Vagina (tissue), 2 donors: Measurements from ENCODE around the gene ASB7. TPM values are rescaled to one million over a fixed set of nuclear protein-coding genes. Genes with fewer than 3 reads are reported as not detected.

ENCODE experiments used
- DNase-seq, 2 donors: peaks; one replicate each; pipeline ENCODE4 v3.0.0-alpha.2; 2017; ENCODE audit errors: extremely low spot score in 2 of 2
- H3K27ac ChIP-seq: fragments of 200-600 bp; sonication (generic); one replicate; pipeline ENCODE4 v1.5.1; 2019
- H3K27me3 ChIP-seq: fragments of 200-600 bp; sonication (generic); one replicate; pipeline ENCODE4 v1.5.1; 2019
- H3K36me3 ChIP-seq, 2 donors: fragments of 200-600 bp; sonication (generic); one replicate each; pipeline ENCODE4 v1.5.1; 2017 to 2019
- H3K4me1 ChIP-seq: fragments of 200-600 bp; sonication (generic); one replicate; pipeline ENCODE4 v1.5.1; 2019
- H3K4me3 ChIP-seq, 2 donors: fragments of 200-600 bp; sonication (generic); 1 replicate in 1 of 2; 2 replicates in 1 of 2; pipeline ENCODE4 v1.5.1; 2016 to 2019
- H3K9me3 ChIP-seq: fragments of 200-600 bp; sonication (generic); one replicate; pipeline ENCODE4 v1.5.1; 2019
- CTCF ChIP-seq, 3 experiments: fragments of 450-650 bp in 2 of 3; fragments of 200-600 bp in 1 of 3; sonication (generic) in 1 of 3; IDR thresholded peaks; one replicate each; pipeline ENCODE4 v1.5.1; 2017 to 2019; ENCODE audit warnings: antibody characterized with exemption in 3 of 3, mild to moderate bottlenecking in 2 of 3, moderate library complexity in 2 of 3
- POLR2A ChIP-seq, 2 donors: fragments of 450-650 bp; IDR thresholded peaks; one replicate each; pipeline ENCODE4 v1.6.1; 2017; ENCODE audit warnings: antibody characterized with exemption in 2 of 2, mild to moderate bottlenecking in 2 of 2, moderate library complexity in 2 of 2
- POLR2AphosphoS5 ChIP-seq, 2 donors: sonication (generic); formaldehyde crosslinking; IDR thresholded peaks; one replicate each; pipeline ENCODE4 v1.9.0; 2017; ENCODE audit warnings: antibody characterized with exemption in 2 of 2, mild to moderate bottlenecking in 2 of 2, low read depth in 1 of 2; ENCODE audit not compliant: insufficient read depth in 1 of 2
- intact Hi-C: fragments of 100-400 bp; cut with DNase I; formaldehyde crosslinking; loops from one replicate; pipeline ENCODE4 v1.15.1; 2023
- total RNA-seq: library from RNA; depleted of rRNA; stranded (reverse); fragments of >200 nt; gene quantifications from one replicate; pipeline ENCODE4 v1.2.3, GENCODE V29; 2016

The ASB7 gene
- total RNA-seq, 1 donor from 2014 or later, result 17.9 TPM

DNA sequence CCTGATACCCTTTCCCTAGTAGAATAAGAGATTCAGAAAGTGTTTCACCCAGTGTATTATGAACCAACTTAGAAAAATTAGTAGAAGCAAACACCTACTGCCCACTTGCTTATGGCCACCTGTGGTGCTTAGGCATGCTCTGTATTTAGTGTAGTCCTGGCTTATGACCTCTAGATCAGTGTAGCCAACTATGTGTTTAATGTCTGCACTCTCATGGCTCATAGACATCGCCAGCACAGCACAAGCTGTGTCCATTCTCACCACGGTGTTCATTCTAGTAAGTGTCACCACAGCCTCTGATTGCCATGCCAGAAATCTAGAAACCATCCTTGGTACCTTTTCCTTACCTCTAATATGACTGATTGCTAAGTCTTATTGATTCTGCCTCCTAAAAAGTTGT lies 14.3 kb downstream of the ASB7 start:
- H3K36me3 ChIP-seq, result peaks cover 0 to 28% of the 10 kb centered on the region in 2 donors
- intact Hi-C loops, result no loop called here

GRCh38 chr15:100623301-100623700 lies 20.9 kb downstream of the ASB7 start:
- TF ChIP-seq POLR2A (IDR thresholded peaks at IDR 0.05) (no peak), POLR2AphosphoS5 (IDR thresholded peaks at IDR 0.05; ENCODE audit: insufficient read depth in 1 of 2, low read depth in 1 of 2) (no peak), CTCF (IDR thresholded peaks at IDR 0.05) (no peak)

More for the DNA sequence above, 14.3 kb downstream of the ASB7 start:
- DNase-seq, result no peak
- Histone ChIP-seq H3K9me3 (no peaks in the 10 kb centered on the region), H3K27ac (no peak overlapping the region), H3K27me3 (no peaks in the 10 kb centered on the region), H3K4me1 (peaks cover 7% of the 10 kb centered on the region), H3K4me3 (no peak overlapping the region)
- TF ChIP-seq POLR2A (IDR thresholded peaks at IDR 0.05) (no peak), POLR2AphosphoS5 (IDR thresholded peaks at IDR 0.05; ENCODE audit: insufficient read depth in 1 of 2, low read depth in 1 of 2) (no peak), CTCF (IDR thresholded peaks at IDR 0.05) (no peak)

DNA sequence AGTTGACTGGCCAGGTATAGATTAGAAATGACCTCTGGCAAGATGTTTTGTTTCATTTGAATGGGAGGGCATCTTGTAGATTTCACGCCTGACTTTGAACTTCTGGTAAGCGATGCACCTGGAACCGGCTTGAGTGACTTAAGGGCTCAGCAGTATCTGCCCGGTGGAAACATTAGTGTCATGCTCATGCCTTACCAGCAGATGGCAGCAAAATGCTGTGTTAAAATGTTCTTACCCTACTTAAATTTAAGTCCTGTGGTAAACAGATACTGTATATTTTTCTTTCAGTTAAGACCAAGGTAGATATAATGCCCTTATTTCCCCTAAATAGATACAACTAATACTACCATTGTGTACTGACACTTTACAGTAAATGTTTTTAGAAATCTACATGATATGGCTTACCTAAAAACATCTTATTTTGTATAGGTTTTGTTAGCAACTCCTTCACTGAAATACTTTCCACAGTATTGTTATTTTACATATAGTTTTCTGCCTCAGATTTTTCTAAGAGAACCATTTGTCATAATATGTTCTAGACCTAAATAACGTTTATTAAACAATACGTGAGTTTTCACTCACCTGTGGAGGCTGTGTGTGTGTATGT lies 25.5 kb downstream of the ASB7 start:
- DNase-seq, result no peak
- intact Hi-C loops, result loop anchor here (5.0 kb wide), 2 partner anchors 244 to 379 kb away; no protein-coding TSS in a partner anchor
- H3K27ac ChIP-seq, result peak overlapping the region; percentile 61

More at GRCh38 chr15:100623301-100623700, 20.9 kb downstream of the ASB7 start:
- no peak for DNase-seq
- Histone ChIP-seq H3K4me1 (peaks cover 9% of the 10 kb centered on the region), H3K9me3 (no peaks in the 10 kb centered on the region), H3K36me3 (peaks cover 0 to 6% of the 10 kb centered on the region in 2 donors), H3K27me3 (no peaks in the 10 kb centered on the region), H3K27ac (no peak overlapping the region), H3K4me3 (no peak overlapping the region)
- intact Hi-C loops, result no loop called here

GRCh38 chr15:100628746-100629145 lies 26.4 kb downstream of the ASB7 start:
- TF ChIP-seq POLR2AphosphoS5 (IDR thresholded peaks at IDR 0.05; ENCODE audit: insufficient read depth in 1 of 2, low read depth in 1 of 2) (peak in 1 of 2 donors; percentile 12), CTCF (IDR thresholded peaks at IDR 0.05) (no peak)
- intact Hi-C loops, result loop anchor here (5.0 kb wide), 2 partner anchors 244 to 379 kb away; no protein-coding TSS in a partner anchor
- Histone ChIP-seq H3K9me3 (no peaks in the 10 kb centered on the region), H3K4me3 (no peak overlapping the region), H3K4me1 (peaks cover under 1% of the 10 kb centered on the region), H3K27me3 (no peaks in the 10 kb centered on the region), H3K36me3 (peaks cover 0 to 13% of the 10 kb centered on the region in 2 donors), H3K27ac (peak overlapping the region; percentile 61)
- DNase-seq, result no peak

More for the DNA sequence above, 25.5 kb downstream of the ASB7 start:
- no peak overlapping the region for H3K4me3 ChIP-seq
- no peaks in the 10 kb centered on the region for H3K9me3 ChIP-seq
- no peak for TF ChIP-seq POLR2A (IDR thresholded peaks at IDR 0.05)
- TF ChIP-seq CTCF (IDR thresholded peaks at IDR 0.05), result peak; percentile 84 to 93 (median 92)
- TF ChIP-seq POLR2AphosphoS5 (IDR thresholded peaks at IDR 0.05; ENCODE audit: insufficient read depth in 1 of 2, low read depth in 1 of 2), result peak in 1 of 2 donors; percentile 31
- H3K27me3 ChIP-seq, result no peaks in the 10 kb centered on the region
- H3K36me3 ChIP-seq, result peaks cover 0 to 13% of the 10 kb centered on the region in 2 donors
- peaks cover 9% of the 10 kb centered on the region for H3K4me1 ChIP-seq

- intact Hi-C loops, result no loop called here
- no peak for TF ChIP-seq CTCF (IDR thresholded peaks at IDR 0.05)
These were observed 29.4 kb downstream of the ASB7 start for GRCh38 chr15:100631831-100632230.

More at GRCh38 chr15:100631831-100632230, 29.4 kb downstream of the ASB7 start:
- Histone ChIP-seq H3K4me1 (no peaks in the 10 kb centered on the region), H3K27ac (no peak overlapping the region), H3K4me3 (no peak overlapping the region), H3K9me3 (no peaks in the 10 kb centered on the region), H3K36me3 (peaks cover 0 to 13% of the 10 kb centered on the region in 2 donors), H3K27me3 (no peaks in the 10 kb centered on the region)
- DNase-seq, result no peak
